PC-9 (cell line): Measurements from ENCODE around the gene ADAMTS3. TPM values are rescaled to one million over a fixed set of nuclear protein-coding genes. Genes with fewer than 3 reads are reported as not detected.

Source experiments
- BruUV-seq: library from RNA; stranded (reverse); fragments of 400-500 nt; replicated peaks from 2 replicates; lab custom pipeline; 2021; lab: Mats Ljungman, UMichigan
- CTCF ChIA-PET: fragments of 300-600 bp; sonication (Branson Sonifier 250); formaldehyde crosslinking; loops from one replicate; lab custom pipeline; 2022; ENCODE audit warnings: antibody characterized with exemption; lab: Charles Lee
- POLR2A ChIA-PET: fragments of 300-600 bp; sonication (Branson Sonifier 250); formaldehyde crosslinking; loops from one replicate; lab custom pipeline; 2022; ENCODE audit warnings: antibody characterized with exemption; ENCODE audit not compliant: unreplicated experiment; lab: Charles Lee
- DNase-seq, 2 experiments: peaks; one replicate each; pipeline versions ENCODE4 v3.0.0 to v3.0.0-alpha.2; 2015 to 2022; ENCODE audit warnings: mixed read lengths in 1 of 2
- H2AFZ ChIP-seq: fragments of 200-600 bp; sonication (generic); 2 replicates; pipeline ENCODE4 v1.8.1; 2017; ENCODE audit warnings: antibody characterized with exemption
- H3F3A ChIP-seq: fragments of 200-600 bp; sonication (generic); 2 replicates; pipeline ENCODE4 v1.8.1; 2017; ENCODE audit warnings: antibody characterized with exemption, mild to moderate bottlenecking, low read depth; ENCODE audit not compliant: insufficient read depth
- H3K27ac ChIP-seq: fragments of 200-600 bp; sonication (generic); 2 replicates; pipeline ENCODE4 v1.6.1; 2016; ENCODE audit warnings: mixed run types
- H3K27me3 ChIP-seq: fragments of 200-600 bp; sonication (generic); 2 replicates; pipeline ENCODE4 v1.6.1; 2016; ENCODE audit warnings: low read depth, mixed run types; ENCODE audit not compliant: insufficient read depth
- H3K36me3 ChIP-seq: fragments of 200-600 bp; sonication (generic); 2 replicates; pipeline ENCODE4 v1.6.1; 2016; ENCODE audit warnings: low read depth, mixed run types
- H3K4me1 ChIP-seq: fragments of 200-600 bp; sonication (generic); replicated peaks from 2 replicates; pipeline ENCODE4 v1.6.1; 2016; ENCODE audit warnings: mixed run types; ENCODE audit not compliant: insufficient read depth
- H3K4me2 ChIP-seq: fragments of 200-600 bp; sonication (generic); 2 replicates; pipeline ENCODE4 v1.6.1; 2017; ENCODE audit warnings: mixed run types
- H3K4me3 ChIP-seq: fragments of 200-600 bp; sonication (generic); 2 replicates; pipeline ENCODE4 v1.6.1; 2016; ENCODE audit warnings: mixed run types
- H3K79me2 ChIP-seq: fragments of 200-600 bp; sonication (generic); 2 replicates; pipeline ENCODE4 v1.6.1; 2017; ENCODE audit warnings: low read depth, mixed run types
- H3K9me2 ChIP-seq: fragments of 200-600 bp; sonication (generic); 2 replicates; pipeline ENCODE4 v1.8.1; 2017; ENCODE audit warnings: mild to moderate bottlenecking; ENCODE audit not compliant: insufficient read depth
- H3K9me3 ChIP-seq: fragments of 200-600 bp; sonication (generic); 2 replicates; pipeline ENCODE4 v1.8.1; 2016; ENCODE audit warnings: low read depth; ENCODE audit not compliant: insufficient read depth
- H4K20me1 ChIP-seq: fragments of 200-600 bp; sonication (generic); 2 replicates; pipeline ENCODE4 v1.8.1; 2017; ENCODE audit not compliant: insufficient read depth
- EZH2 ChIP-seq: fragments of 200-600 bp; sonication (generic); IDR thresholded peaks from 2 replicates; pipeline ENCODE4 v1.8.0; 2017; ENCODE audit warnings: antibody characterized with exemption, low read depth
- intact Hi-C: fragments of 100-400 bp; cut with micrococcal nuclease; formaldehyde crosslinking; loops from one replicate; pipeline ENCODE4 v1.10.0; 2022; ENCODE audit not compliant: unreplicated experiment
- total RNA-seq: library from RNA; stranded (reverse); gene quantifications from 2 replicates; pipeline ENCODE4 v1.2.3, GENCODE V29; 2021
- TF ChIP-seq, protein P1 (sequence below): fragments of 200-600 bp; sonication (generic); conservative IDR thresholded peaks from 2 replicates; pipeline ENCODE4 v1.6.1; 2017; ENCODE audit warnings: mixed run types, antibody characterized with exemption, mild to moderate bottlenecking, moderate library complexity

Gene ADAMTS3
- total RNA-seq, 1 experiment from 2014 or later, result 0.76 TPM

DNA sequence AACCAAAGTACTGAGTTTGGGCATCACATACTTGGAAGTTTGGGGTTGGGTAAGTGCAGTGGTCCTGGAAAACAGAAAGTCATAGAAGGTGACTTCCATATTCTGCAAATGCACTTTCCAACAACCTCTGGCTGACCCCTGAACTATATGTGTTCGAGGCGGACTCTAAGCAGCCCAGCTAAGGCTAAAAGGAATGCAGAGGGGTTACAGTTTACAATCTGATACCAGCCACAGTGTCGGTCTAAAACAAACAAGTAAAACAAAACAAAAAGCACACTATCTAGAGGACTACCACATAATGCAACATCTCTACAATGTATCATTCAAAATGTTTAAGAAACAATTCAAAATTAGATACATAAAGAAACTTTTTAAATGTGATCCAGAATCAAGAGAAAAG, 185.6 kb downstream of the ADAMTS3 start:
- H3K4me2 ChIP-seq, result no peak overlapping the region
- no peaks in the 10 kb centered on the region for H3K36me3 ChIP-seq
- H4K20me1 ChIP-seq, result no peaks in the 10 kb centered on the region
- no peaks in the 10 kb centered on the region for H3K27me3 ChIP-seq
- H3K79me2 ChIP-seq, result no peaks in the 10 kb centered on the region
- H3K9me2 ChIP-seq, result no peaks in the 10 kb centered on the region
- no peaks in the 10 kb centered on the region for H3K9me3 ChIP-seq
- H2AFZ ChIP-seq, result no peak overlapping the region
- no peak overlapping the region for H3K4me3 ChIP-seq
- H3K27ac ChIP-seq, result no peak overlapping the region
- ChIA-PET POLR2A (no interaction called here), CTCF (no interaction called here)
- no peak for TF ChIP-seq EZH2
- TF ChIP-seq, protein P1, sequence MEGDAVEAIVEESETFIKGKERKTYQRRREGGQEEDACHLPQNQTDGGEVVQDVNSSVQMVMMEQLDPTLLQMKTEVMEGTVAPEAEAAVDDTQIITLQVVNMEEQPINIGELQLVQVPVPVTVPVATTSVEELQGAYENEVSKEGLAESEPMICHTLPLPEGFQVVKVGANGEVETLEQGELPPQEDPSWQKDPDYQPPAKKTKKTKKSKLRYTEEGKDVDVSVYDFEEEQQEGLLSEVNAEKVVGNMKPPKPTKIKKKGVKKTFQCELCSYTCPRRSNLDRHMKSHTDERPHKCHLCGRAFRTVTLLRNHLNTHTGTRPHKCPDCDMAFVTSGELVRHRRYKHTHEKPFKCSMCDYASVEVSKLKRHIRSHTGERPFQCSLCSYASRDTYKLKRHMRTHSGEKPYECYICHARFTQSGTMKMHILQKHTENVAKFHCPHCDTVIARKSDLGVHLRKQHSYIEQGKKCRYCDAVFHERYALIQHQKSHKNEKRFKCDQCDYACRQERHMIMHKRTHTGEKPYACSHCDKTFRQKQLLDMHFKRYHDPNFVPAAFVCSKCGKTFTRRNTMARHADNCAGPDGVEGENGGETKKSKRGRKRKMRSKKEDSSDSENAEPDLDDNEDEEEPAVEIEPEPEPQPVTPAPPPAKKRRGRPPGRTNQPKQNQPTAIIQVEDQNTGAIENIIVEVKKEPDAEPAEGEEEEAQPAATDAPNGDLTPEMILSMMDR, result no peak
- H3K4me1 ChIP-seq, result no peaks in the 10 kb centered on the region
- BruUV-seq, result no TSS peak
- DNase-seq, result no peak
- no peaks in the 10 kb centered on the region for H3F3A ChIP-seq
- intact Hi-C loops, result no loop called here

DNA sequence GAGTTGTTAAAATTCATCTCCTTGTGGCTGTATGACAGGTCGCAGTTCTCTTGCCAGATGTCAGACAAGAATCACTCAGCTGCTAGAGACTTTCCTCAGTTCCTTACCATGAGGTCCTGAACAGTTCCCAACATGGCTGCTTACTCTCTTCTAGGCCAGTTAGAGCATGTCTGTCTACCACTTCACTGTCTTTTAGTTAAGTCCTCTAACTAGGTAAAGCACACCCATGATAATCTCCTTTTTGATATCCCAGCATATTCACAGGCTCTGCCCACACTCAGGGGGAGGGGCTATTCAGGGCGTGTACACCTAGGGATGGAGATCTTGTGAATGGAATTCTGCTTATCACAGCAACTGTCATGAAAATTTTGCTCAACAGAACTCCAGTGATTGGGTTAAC, 190.1 kb downstream of the ADAMTS3 start:
- CTCF ChIA-PET, result no interaction called here

DNA sequence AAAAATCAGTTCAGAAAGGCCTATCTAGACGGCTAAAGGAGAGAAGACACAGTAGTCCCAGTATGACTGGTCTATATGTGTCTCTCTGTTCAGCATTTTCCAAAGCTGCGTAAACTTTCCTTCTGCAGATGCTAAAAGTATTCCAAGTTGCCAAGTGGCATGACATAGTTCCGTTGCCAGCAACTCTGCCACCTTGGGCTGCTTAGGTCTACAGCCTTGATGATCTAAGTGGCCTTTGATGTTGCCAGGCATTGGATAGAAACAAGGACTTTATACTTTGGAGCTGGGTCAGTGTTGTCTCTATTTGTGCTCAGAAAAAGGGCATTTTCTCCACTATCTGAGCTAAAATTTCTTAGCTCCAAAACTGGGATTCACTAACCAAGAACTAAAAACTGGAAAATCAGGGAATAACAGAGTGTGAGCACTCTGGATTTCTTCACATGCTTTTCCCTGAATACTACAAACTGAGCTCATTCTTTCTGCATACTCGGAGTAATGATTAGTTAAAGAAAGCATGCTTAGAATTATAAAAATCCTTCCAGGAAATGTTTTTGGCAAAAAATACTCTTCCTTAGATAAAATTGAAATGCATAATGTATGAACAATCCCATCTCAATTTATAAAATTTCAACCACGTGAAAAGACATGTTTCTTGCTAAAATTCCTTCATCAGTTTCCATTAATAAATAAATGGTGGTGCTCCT, 191.4 kb downstream of the ADAMTS3 start:
- POLR2A ChIA-PET, result interaction anchor here (0.6 kb wide), 1 partner anchor 113 kb away, joined by 7 read pairs; no protein-coding TSS in a partner anchor
- intact Hi-C loops, result no loop called here
- H3K79me2 ChIP-seq, result no peaks in the 10 kb centered on the region
- no TSS peak for BruUV-seq
- H3K27ac ChIP-seq, result no peak overlapping the region
- H3K27me3 ChIP-seq, result no peaks in the 10 kb centered on the region
- DNase-seq, result no peak
- H3K4me3 ChIP-seq, result no peak overlapping the region
- no peaks in the 10 kb centered on the region for H3K9me3 ChIP-seq
- CTCF ChIA-PET, result no interaction called here
- no peak overlapping the region for H3K4me2 ChIP-seq
- H4K20me1 ChIP-seq, result no peaks in the 10 kb centered on the region
- H2AFZ ChIP-seq, result no peak overlapping the region
- no peaks in the 10 kb centered on the region for H3K36me3 ChIP-seq
- no peak for TF ChIP-seq EZH2
- TF ChIP-seq, protein P1, result no peak
- no peaks in the 10 kb centered on the region for H3K9me2 ChIP-seq
- no peaks in the 10 kb centered on the region for H3K4me1 ChIP-seq
- H3F3A ChIP-seq, result no peaks in the 10 kb centered on the region

More for the DNA sequence above, 190.1 kb downstream of the ADAMTS3 start:
- no peaks in the 10 kb centered on the region for H3F3A ChIP-seq
- H3K4me2 ChIP-seq, result no peak overlapping the region
- no peak overlapping the region for H2AFZ ChIP-seq
- TF ChIP-seq, protein P1, result no peak
- no peak for TF ChIP-seq EZH2
- intact Hi-C loops, result no loop called here
- no peak overlapping the region for H3K27ac ChIP-seq
- no TSS peak for BruUV-seq
- no peaks in the 10 kb centered on the region for H3K9me3 ChIP-seq
- POLR2A ChIA-PET, result no interaction called here
- H3K9me2 ChIP-seq, result no peaks in the 10 kb centered on the region
- no peak overlapping the region for H3K4me3 ChIP-seq
- no peaks in the 10 kb centered on the region for H3K4me1 ChIP-seq
- no peaks in the 10 kb centered on the region for H3K79me2 ChIP-seq
- DNase-seq, result no peak
- H3K36me3 ChIP-seq, result no peaks in the 10 kb centered on the region
- no peaks in the 10 kb centered on the region for H4K20me1 ChIP-seq
- no peaks in the 10 kb centered on the region for H3K27me3 ChIP-seq
